OCI-LY7 (cell line): ENCODE measurements around the gene MIA.

Source experiments
- EZH2phosphoT487 ChIP-seq: fragments of 200-600 bp; sonication (generic); IDR thresholded peaks from 2 replicates; pipeline ENCODE4 v1.6.1; 2018; ENCODE audit warnings: low read depth, borderline replicate concordance, mild to moderate bottlenecking, mixed run types, antibody characterized with exemption, low read length, moderate library complexity, mixed read lengths
- TF ChIP-seq, protein P1 (sequence below): fragments of 200-600 bp; sonication (generic); conservative IDR thresholded peaks from 2 replicates; pipeline ENCODE4 v1.5.1; 2014; ENCODE audit warnings: mild to moderate bottlenecking, antibody characterized with exemption, low read length, moderate library complexity, mixed read lengths

DNA sequence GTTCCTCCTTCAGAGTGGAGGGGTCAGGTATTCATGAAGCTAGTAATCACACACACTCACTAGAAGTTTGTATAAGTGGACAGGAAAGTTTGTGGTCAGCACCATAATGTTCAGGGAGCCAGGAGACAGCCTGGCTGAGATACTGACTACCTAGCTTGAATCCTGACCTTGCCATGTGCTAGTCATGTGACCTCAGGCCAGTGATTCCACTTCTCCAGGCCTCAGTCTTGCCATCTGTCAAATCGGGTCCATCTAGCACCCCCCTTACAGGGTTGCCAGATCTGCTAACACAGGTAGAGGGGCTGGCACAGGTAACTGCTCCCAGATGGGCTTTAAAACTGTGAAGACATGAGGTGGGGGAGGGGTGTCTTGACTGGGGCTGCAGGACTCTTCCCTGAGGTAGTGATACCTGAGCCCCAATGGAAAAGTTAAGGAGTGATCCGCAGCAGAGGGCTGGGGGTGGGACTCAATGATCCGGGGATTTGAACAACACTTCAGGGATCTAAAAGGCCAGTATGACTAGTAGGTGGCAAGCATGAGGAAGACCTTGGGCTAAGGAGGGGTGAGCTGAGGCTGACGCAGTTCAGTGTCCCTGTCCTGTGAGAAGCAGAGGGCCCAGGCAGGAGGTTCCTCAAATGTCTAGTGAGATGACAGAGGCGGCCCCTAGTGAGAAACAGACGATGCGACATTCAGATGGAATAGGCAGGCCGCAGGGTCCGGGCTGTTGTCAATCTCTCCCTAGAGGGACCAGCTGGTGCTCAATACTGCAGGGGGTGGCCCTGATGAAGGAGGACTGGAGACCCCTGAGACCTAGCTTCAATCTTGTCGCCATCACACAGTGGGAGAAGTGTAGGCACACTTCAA is 33.6 kb upstream of the MIA start:
- TF ChIP-seq, protein P1, sequence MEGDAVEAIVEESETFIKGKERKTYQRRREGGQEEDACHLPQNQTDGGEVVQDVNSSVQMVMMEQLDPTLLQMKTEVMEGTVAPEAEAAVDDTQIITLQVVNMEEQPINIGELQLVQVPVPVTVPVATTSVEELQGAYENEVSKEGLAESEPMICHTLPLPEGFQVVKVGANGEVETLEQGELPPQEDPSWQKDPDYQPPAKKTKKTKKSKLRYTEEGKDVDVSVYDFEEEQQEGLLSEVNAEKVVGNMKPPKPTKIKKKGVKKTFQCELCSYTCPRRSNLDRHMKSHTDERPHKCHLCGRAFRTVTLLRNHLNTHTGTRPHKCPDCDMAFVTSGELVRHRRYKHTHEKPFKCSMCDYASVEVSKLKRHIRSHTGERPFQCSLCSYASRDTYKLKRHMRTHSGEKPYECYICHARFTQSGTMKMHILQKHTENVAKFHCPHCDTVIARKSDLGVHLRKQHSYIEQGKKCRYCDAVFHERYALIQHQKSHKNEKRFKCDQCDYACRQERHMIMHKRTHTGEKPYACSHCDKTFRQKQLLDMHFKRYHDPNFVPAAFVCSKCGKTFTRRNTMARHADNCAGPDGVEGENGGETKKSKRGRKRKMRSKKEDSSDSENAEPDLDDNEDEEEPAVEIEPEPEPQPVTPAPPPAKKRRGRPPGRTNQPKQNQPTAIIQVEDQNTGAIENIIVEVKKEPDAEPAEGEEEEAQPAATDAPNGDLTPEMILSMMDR: 0 out of 2 replicates have a peak, but pooled peaks have one; percentile 19
- TF ChIP-seq EZH2phosphoT487: no peak
